Measurements from ENCODE around the gene SNX9. TPM values are rescaled to one million over a fixed set of nuclear protein-coding genes. Genes with fewer than 3 reads are reported as not detected.

Gene SNX9
- polyA plus RNA-seq, 1 donor from 2014 or later, result 7.0 TPM

GRCh38 chr6:157777344-157777743 is 45.7 kb upstream of the SNX9 start:
- Histone ChIP-seq H4K20me1 (ENCODE audit: insufficient read depth) (no peaks in the 10 kb centered on the region), H3F3A (ENCODE audit: insufficient read depth, low read length, poor library complexity, severe bottlenecking) (no peaks in the 10 kb centered on the region), H3K9ac (ENCODE audit: low read length) (no peak overlapping the region), H3K9me2 (ENCODE audit: insufficient read depth, low read length) (no peaks in the 10 kb centered on the region), H3K27me3 (ENCODE audit: insufficient read depth, low read depth, low read length) (no peaks in the 10 kb centered on the region), H3K36me3 (ENCODE audit: insufficient read depth, low read length) (no peaks in the 10 kb centered on the region), H3K79me2 (replicated peaks; ENCODE audit: insufficient read depth, low read length) (no peaks in the 10 kb centered on the region), H3K4me2 (ENCODE audit: low read length) (no peak overlapping the region), H3K9me3 (ENCODE audit: low read length) (no peaks in the 10 kb centered on the region), H3K4me3 (ENCODE audit: low read length) (no peak overlapping the region), H2AFZ (ENCODE audit: low read depth, low read length) (no peak overlapping the region), H3K27ac (ENCODE audit: low read length) (no peak overlapping the region)
- TF ChIP-seq, protein P1, sequence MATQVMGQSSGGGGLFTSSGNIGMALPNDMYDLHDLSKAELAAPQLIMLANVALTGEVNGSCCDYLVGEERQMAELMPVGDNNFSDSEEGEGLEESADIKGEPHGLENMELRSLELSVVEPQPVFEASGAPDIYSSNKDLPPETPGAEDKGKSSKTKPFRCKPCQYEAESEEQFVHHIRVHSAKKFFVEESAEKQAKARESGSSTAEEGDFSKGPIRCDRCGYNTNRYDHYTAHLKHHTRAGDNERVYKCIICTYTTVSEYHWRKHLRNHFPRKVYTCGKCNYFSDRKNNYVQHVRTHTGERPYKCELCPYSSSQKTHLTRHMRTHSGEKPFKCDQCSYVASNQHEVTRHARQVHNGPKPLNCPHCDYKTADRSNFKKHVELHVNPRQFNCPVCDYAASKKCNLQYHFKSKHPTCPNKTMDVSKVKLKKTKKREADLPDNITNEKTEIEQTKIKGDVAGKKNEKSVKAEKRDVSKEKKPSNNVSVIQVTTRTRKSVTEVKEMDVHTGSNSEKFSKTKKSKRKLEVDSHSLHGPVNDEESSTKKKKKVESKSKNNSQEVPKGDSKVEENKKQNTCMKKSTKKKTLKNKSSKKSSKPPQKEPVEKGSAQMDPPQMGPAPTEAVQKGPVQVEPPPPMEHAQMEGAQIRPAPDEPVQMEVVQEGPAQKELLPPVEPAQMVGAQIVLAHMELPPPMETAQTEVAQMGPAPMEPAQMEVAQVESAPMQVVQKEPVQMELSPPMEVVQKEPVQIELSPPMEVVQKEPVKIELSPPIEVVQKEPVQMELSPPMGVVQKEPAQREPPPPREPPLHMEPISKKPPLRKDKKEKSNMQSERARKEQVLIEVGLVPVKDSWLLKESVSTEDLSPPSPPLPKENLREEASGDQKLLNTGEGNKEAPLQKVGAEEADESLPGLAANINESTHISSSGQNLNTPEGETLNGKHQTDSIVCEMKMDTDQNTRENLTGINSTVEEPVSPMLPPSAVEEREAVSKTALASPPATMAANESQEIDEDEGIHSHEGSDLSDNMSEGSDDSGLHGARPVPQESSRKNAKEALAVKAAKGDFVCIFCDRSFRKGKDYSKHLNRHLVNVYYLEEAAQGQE (IDR thresholded peaks at IDR 0.05; ENCODE audit: borderline replicate concordance), result no peak

- Histone ChIP-seq H3K27ac (ENCODE audit: low read length) (no peak overlapping the region), H3K36me3 (ENCODE audit: insufficient read depth, low read length) (no peaks in the 10 kb centered on the region), H3K9ac (ENCODE audit: low read length) (no peak overlapping the region), H3K9me3 (ENCODE audit: low read length) (no peaks in the 10 kb centered on the region), H2AFZ (ENCODE audit: low read depth, low read length) (no peak overlapping the region), H3F3A (ENCODE audit: insufficient read depth, low read length, poor library complexity, severe bottlenecking) (no peaks in the 10 kb centered on the region), H4K20me1 (ENCODE audit: insufficient read depth) (no peaks in the 10 kb centered on the region), H3K4me3 (ENCODE audit: low read length) (no peak overlapping the region), H3K79me2 (replicated peaks; ENCODE audit: insufficient read depth, low read length) (no peaks in the 10 kb centered on the region), H3K4me2 (ENCODE audit: low read length) (no peak overlapping the region), H3K9me2 (ENCODE audit: insufficient read depth, low read length) (no peaks in the 10 kb centered on the region), H3K27me3 (ENCODE audit: insufficient read depth, low read depth, low read length) (no peaks in the 10 kb centered on the region)
- no peak for TF ChIP-seq TAF1 (IDR thresholded peaks at IDR 0.05; ENCODE audit: low read depth)
- no peak for TF ChIP-seq SMC3 (conservative IDR thresholded peaks at IDR 0.05; ENCODE audit: poor library complexity)
- TF ChIP-seq, protein P1 (IDR thresholded peaks at IDR 0.05; ENCODE audit: borderline replicate concordance), result no peak
- no peak for TF ChIP-seq RAD21 (conservative IDR thresholded peaks at IDR 0.05)
- no peak for TF ChIP-seq CTCF (IDR thresholded peaks at IDR 0.05; ENCODE audit: poor library complexity, severe bottlenecking)
- no peak for TF ChIP-seq EP300 (conservative IDR thresholded peaks at IDR 0.05; ENCODE audit: poor library complexity, severe bottlenecking)
- TF ChIP-seq POLR2AphosphoS5 (IDR thresholded peaks at IDR 0.05), result no peak
- no peak for TF ChIP-seq MXI1 (conservative IDR thresholded peaks at IDR 0.05; ENCODE audit: poor library complexity, severe bottlenecking)
- TF ChIP-seq EZH2 (IDR thresholded peaks at IDR 0.05; ENCODE audit: borderline replicate concordance, insufficient read depth, low read length, poor library complexity, severe bottlenecking), result no peak
Observed at GRCh38 chr6:157778719-157779118, 44.3 kb upstream of the SNX9 start.

Data from neural cell (in vitro differentiated cells).